ENCODE data around the gene GPC5. TPM values are rescaled to one million over a fixed set of nuclear protein-coding genes. Genes with fewer than 3 reads are reported as not detected.

The GPC5 gene
- total and polyA plus RNA-seq, 2 donors (not counting 3 experiments of a cell fraction or from before 2014, with no cell fraction given) = 0.59 to 0.97 TPM

DNA sequence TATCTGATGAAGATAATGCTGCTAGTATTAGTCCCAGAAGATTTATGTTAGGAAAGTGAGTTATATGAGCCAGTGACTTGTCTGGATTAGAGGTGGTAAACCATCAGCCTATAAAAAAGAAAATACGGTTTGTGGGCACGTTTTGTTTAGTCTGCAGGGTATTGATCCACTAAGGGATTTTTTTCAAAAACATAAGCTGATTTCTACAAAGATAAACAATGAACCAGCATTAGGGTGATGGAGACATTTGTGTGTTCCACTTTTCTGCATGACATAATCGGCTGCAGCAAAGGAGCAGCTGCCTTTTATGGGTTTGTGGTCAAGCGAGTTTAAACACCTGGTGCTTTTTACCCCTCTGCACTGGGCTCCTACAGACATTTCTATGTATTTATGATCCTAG, 991.8 kb downstream of the GPC5 start:
- Histone ChIP-seq H3K79me2 (ENCODE audit: control insufficient read depth, insufficient read depth, low read length) (no peaks in the 10 kb centered on the region), H2AFZ (ENCODE audit: low read depth, low read length) (no peak overlapping the region), H3K4me1 (ENCODE audit: control insufficient read depth, extremely low read depth, insufficient read depth, low read length) (no peaks in the 10 kb centered on the region), H3K4me2 (ENCODE audit: insufficient read depth, low read length) (no peak overlapping the region), H3K4me3 (replicated peaks in 1 of 3; ENCODE audit: insufficient read depth in 1 of 3, low read depth in 1 of 3, low read length in 3 of 3) (no peak overlapping the region), H3K27ac (ENCODE audit: insufficient read depth, low read depth, low read length) (no peak overlapping the region), H3K27me3 (ENCODE audit: control insufficient read depth in 2 of 2, insufficient read depth in 2 of 2, low read length in 2 of 2) (no peaks in the 10 kb centered on the region), H3K9ac (replicated peaks; ENCODE audit: extremely low read depth, insufficient read depth, low read length) (no peak overlapping the region), H3K9me1 (replicated peaks; ENCODE audit: control insufficient read depth, extremely low read depth, insufficient read depth, low read length) (no peaks in the 10 kb centered on the region), H3K36me3 (ENCODE audit: control insufficient read depth in 2 of 2, extremely low read depth in 1 of 2, insufficient read depth in 2 of 2, low read length in 2 of 2) (no peaks in the 10 kb centered on the region), H4K20me1 (replicated peaks; ENCODE audit: control insufficient read depth, extremely low read depth, insufficient read depth, low read length) (no peaks in the 10 kb centered on the region), H3K9me3 (replicated peaks; ENCODE audit: control insufficient read depth, insufficient read depth, low read length) (no peaks in the 10 kb centered on the region)
- CTCF ChIA-PET = no interaction called here
- intact Hi-C loops (cut with micrococcal nuclease) (no loop called here), dilution Hi-C loops (cut with MboI; ENCODE audit: extremely low pct_ligation_motif_present, low sequenced_read_pairs) (no loop called here)
- no TSS peak for BruUV-seq (replicated peaks)
- FAIRE-seq = no peak
- TF ChIP-seq POLR2A (IDR thresholded peaks at IDR 0.05; ENCODE audit: low read depth, low read length) (no peak), EZH2 (IDR thresholded peaks at IDR 0.05; ENCODE audit: borderline replicate concordance, low read depth, low read length, severe bottlenecking) (no peak), MYC (IDR thresholded peaks at IDR 0.05; ENCODE audit: low read depth, low read length) (no peak), GATA2 (IDR thresholded peaks at IDR 0.05; ENCODE audit: insufficient read depth, insufficient read length, low read depth, low read length) (no peak), JUN (IDR thresholded peaks at IDR 0.05; ENCODE audit: borderline replicate concordance, insufficient read depth, insufficient read length, low read depth) (no peak), POLR2AphosphoS5 (IDR thresholded peaks at IDR 0.05; ENCODE audit: insufficient read depth, low read depth, low read length) (no peak), FOS (IDR thresholded peaks at IDR 0.05; ENCODE audit: borderline replicate concordance, insufficient read depth, low read length) (no peak)
- TF ChIP-seq, protein P1, sequence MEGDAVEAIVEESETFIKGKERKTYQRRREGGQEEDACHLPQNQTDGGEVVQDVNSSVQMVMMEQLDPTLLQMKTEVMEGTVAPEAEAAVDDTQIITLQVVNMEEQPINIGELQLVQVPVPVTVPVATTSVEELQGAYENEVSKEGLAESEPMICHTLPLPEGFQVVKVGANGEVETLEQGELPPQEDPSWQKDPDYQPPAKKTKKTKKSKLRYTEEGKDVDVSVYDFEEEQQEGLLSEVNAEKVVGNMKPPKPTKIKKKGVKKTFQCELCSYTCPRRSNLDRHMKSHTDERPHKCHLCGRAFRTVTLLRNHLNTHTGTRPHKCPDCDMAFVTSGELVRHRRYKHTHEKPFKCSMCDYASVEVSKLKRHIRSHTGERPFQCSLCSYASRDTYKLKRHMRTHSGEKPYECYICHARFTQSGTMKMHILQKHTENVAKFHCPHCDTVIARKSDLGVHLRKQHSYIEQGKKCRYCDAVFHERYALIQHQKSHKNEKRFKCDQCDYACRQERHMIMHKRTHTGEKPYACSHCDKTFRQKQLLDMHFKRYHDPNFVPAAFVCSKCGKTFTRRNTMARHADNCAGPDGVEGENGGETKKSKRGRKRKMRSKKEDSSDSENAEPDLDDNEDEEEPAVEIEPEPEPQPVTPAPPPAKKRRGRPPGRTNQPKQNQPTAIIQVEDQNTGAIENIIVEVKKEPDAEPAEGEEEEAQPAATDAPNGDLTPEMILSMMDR (IDR thresholded peaks at IDR 0.05; ENCODE audit: extremely low read depth in 1 of 2, insufficient read depth in 1 of 2, low read depth in 1 of 2, low read length in 2 of 2) = no peak
- TF ChIP-seq, protein P2, sequence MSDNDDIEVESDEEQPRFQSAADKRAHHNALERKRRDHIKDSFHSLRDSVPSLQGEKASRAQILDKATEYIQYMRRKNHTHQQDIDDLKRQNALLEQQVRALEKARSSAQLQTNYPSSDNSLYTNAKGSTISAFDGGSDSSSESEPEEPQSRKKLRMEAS (IDR thresholded peaks at IDR 0.05; ENCODE audit: insufficient read depth, insufficient read length) = no peak
- POLR2A ChIA-PET = no interaction called here
- DNase-seq (ENCODE audit: low read depth, low spot score) = no peak

Measured in endothelial cell of umbilical vein (primary cell).